ENCODE results near the gene PPFIA3. TPM values are rescaled to one million over a fixed set of nuclear protein-coding genes. Genes with fewer than 3 reads are reported as not detected.
A peak's percentile ranks its signal among the peaks of the same experiment; 100 is the strongest.

PPFIA3 gene
- total and polyA plus RNA-seq, 2 experiments from 2014 or later: 30.4 to 32.5 TPM

DNA sequence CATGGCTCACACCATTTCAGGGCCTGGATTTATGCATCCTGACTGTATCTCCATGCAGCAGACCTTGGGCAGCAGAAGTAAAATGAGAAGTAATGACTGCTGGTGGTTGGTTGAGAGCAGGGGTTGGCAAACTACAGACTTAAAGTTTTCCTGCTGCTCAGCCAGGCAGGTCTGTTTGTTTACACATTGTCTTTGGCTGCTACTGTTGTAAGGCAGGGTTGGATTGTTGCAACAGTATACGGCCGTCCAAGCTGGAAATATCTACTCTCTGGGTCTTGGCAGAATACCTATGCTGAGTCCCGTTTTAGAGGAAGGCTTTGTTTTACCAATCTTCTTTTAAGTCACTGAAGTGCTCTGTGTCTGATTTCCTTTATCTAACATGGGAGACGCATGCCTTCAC, 20.5 kb upstream of the PPFIA3 start:
- Histone ChIP-seq H3K36me3 (peaks cover 67% of the 10 kb centered on the region), H3K4me1 (ENCODE audit: low read depth) (no peaks in the 10 kb centered on the region), H3K27ac (no peak overlapping the region), H3K4me3 (no peak overlapping the region), H3K27me3 (no peaks in the 10 kb centered on the region), H3K9me3 (ENCODE audit: low read depth) (no peaks in the 10 kb centered on the region)
- no peak for DNase-seq (ENCODE audit: low read depth in 1 of 2, low spot score in 1 of 2)
- no peak for TF ChIP-seq CTCF (IDR thresholded peaks at IDR 0.05; ENCODE audit: low read depth, low read length)

DNA sequence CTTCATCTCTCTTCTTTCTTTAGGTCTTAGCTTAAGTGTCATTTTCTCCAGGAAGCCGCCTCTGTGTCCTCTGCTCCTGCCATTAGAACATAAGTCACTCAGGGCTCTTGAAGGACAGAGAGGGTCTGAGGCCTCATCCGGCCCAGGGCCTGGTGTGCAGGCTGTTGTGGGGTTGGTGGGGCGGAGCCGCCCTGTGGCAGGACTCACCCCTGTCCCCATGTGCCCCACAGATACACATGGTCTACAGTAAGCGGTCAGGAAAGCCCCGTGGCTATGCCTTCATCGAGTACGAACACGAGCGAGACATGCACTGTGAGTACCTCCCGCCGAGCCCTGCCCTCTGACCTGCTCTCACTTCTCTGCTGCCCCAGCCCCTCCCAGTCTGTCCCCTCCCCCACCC, 18.2 kb upstream of the PPFIA3 start:
- Histone ChIP-seq H3K36me3 (peaks cover 66% of the 10 kb centered on the region), H3K27ac (no peak overlapping the region), H3K9me3 (ENCODE audit: low read depth) (no peaks in the 10 kb centered on the region), H3K4me1 (ENCODE audit: low read depth) (no peaks in the 10 kb centered on the region), H3K4me3 (no peak overlapping the region), H3K27me3 (no peaks in the 10 kb centered on the region)
- TF ChIP-seq CTCF (IDR thresholded peaks at IDR 0.05; ENCODE audit: low read depth, low read length): no peak
- DNase-seq (ENCODE audit: low read depth in 1 of 2, low spot score in 1 of 2): no peak

DNA sequence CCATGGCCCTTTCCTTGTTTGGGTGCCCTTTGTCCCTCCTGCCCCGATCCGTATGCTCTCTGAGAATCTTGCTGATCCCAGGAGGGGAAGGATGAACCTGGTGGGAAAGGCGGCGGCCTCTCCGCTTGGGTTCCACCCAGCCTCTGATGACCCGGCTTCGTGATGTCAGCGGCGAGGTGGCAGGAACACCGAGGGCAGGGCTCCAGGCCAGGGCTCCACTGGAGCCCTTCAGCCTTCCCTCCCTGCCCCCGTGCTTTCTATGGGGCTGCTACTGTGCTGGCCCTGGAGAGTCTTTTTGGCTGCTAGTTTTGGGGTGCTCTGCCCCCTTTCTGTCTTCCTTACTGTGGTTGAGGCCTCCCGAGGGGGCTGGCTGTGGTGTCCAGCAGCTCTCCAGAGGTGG, 17.0 kb upstream of the PPFIA3 start:
- peaks cover 63% of the 10 kb centered on the region for H3K36me3 ChIP-seq

GRCh38 chr19:49103331-49104085, 15.8 kb upstream of the PPFIA3 start:
- DNase-seq (ENCODE audit: low read depth in 1 of 2, low spot score in 1 of 2): no peak
- Histone ChIP-seq H3K27ac (peak overlapping the region; percentile 72), H3K36me3 (peaks cover 66% of the 10 kb centered on the region), H3K4me1 (ENCODE audit: low read depth) (peaks cover 3% of the 10 kb centered on the region), H3K27me3 (no peaks in the 10 kb centered on the region), H3K9me3 (ENCODE audit: low read depth) (no peaks in the 10 kb centered on the region), H3K4me3 (no peak overlapping the region)
- TF ChIP-seq CTCF (IDR thresholded peaks at IDR 0.05; ENCODE audit: low read depth, low read length): no peak

More for the DNA sequence above, 17.0 kb upstream of the PPFIA3 start:
- Histone ChIP-seq H3K27ac (peak overlapping the region; percentile 72), H3K9me3 (ENCODE audit: low read depth) (no peaks in the 10 kb centered on the region), H3K4me1 (ENCODE audit: low read depth) (no peaks in the 10 kb centered on the region), H3K4me3 (no peak overlapping the region), H3K27me3 (no peaks in the 10 kb centered on the region)
- DNase-seq (ENCODE audit: low read depth in 1 of 2, low spot score in 1 of 2): no peak
- no peak for TF ChIP-seq CTCF (IDR thresholded peaks at IDR 0.05; ENCODE audit: low read depth, low read length)

DNA sequence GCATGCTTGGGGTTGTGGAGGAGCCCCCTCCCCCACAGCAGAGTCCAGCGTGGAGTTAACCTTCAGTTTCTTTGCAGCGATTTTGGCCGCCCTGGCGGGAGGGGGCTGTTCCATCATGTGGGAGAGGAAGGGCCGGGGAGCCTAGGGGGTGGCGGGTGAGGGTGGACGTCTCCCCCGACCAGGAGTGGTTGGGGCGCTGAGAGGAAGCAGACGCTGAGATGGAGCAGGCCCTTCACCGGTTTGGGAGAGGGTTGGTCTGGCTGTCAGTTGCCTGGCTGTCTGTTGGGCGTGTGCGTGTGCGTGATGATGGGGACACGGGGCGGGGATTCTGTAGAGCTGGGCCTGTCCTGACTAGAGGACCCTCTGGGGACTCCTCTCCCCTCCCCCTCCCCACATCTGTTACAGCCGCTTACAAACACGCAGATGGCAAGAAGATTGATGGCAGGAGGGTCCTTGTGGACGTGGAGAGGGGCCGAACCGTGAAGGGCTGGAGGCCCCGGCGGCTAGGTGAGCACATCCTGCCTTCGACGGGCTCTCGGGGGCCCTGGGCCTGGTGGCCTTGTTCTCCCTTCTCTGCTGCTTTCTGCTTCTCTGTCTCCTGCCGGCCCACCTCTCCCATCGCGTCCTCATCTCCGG, 15.0 kb upstream of the PPFIA3 start:
- no peaks in the 10 kb centered on the region for H3K27me3 ChIP-seq
- peaks cover 63% of the 10 kb centered on the region for H3K36me3 ChIP-seq
- no peak overlapping the region for H3K4me3 ChIP-seq
- peaks cover 12% of the 10 kb centered on the region for H3K4me1 ChIP-seq (ENCODE audit: low read depth)
- peak overlapping the region; percentile 72 for H3K27ac ChIP-seq
- H3K9me3 ChIP-seq (ENCODE audit: low read depth): no peaks in the 10 kb centered on the region
- TF ChIP-seq CTCF (IDR thresholded peaks at IDR 0.05; ENCODE audit: low read depth, low read length): no peak
- no peak for DNase-seq (ENCODE audit: low read depth in 1 of 2, low spot score in 1 of 2)

Data from cardiac muscle cell (in vitro differentiated cells and primary cell).